ENCODE measurements around the gene SCN1B. TPM values are rescaled to one million over a fixed set of nuclear protein-coding genes. Genes with fewer than 3 reads are reported as not detected.

The SCN1B gene
- total RNA-seq, 1 donor from 2014 or later: 0.26 TPM

DNA sequence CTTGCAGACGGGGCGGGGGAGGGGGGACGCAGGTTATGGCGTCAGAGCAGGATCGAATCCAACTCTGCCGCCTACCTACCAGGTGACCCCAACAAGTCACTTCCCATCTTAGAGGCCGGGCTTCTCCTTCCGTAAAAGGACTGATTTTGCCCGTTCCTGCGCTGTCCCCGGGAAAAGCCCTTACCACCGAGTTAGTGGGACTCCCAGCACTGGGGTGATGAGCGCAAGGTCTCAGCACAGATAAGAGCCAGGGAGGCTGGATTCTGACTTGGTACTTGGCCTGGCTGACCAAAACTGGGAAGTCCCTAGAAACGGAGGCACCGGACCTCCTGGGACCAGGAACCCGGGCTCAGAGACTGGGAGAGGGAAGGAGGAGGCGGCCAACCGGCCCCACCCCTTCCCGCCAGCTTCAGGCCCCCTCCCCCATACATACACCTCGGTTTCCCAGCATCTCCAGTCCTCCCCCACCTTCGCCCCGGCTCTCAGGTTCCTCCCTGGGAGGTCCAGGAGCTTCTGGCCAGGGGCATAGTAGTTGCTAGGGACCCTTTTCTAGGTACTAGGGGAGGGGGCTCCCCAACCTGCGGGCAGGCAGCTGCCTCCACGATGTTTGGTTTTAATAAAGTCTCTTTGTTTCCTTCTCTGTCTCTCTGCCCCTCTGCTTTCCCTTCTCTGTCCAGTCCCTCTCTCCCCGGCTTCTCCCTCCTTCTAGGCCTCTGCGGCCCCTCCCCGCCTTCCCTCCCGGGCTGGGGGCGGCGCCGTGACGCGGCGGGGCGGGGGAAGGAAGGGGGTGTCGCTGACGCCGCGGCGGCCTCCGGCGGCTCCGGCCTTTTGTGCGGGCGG lies 30.6 kb upstream of the SCN1B start, which contains the start of gene GRAMD1A:
GRAMD1A (plus strand) TSS at position 826 of the 840 bp plus-strand sequence. CDS start 156 bp downstream, outside the sequence.
- no peak for FAIRE-seq

DNA sequence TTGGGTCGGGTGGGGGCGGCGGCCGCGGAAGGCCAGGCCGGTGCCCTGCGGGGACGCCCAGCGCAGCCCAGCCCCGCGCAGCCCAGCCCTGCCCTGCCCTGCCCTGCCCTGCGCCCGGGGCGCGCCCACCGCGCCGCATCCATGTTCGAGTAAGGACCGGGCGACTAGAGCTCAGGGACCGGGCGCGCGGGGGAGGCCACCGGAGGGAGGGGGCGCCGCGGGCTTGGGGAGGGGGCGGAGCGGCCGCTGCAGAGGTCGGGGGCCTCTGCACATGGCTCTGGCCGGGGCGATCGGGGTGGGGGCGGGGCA lies 30.0 kb upstream of the SCN1B start:
- Histone ChIP-seq H3K4me3 (ENCODE audit: low read depth, low read length) (peak overlapping the region; percentile 66), H3K27me3 (ENCODE audit: control insufficient read depth, insufficient read depth, low read length) (no peaks in the 10 kb centered on the region), H3K36me3 (ENCODE audit: control insufficient read depth, insufficient read depth, low read length) (no peaks in the 10 kb centered on the region)
- TF ChIP-seq, protein P1, sequence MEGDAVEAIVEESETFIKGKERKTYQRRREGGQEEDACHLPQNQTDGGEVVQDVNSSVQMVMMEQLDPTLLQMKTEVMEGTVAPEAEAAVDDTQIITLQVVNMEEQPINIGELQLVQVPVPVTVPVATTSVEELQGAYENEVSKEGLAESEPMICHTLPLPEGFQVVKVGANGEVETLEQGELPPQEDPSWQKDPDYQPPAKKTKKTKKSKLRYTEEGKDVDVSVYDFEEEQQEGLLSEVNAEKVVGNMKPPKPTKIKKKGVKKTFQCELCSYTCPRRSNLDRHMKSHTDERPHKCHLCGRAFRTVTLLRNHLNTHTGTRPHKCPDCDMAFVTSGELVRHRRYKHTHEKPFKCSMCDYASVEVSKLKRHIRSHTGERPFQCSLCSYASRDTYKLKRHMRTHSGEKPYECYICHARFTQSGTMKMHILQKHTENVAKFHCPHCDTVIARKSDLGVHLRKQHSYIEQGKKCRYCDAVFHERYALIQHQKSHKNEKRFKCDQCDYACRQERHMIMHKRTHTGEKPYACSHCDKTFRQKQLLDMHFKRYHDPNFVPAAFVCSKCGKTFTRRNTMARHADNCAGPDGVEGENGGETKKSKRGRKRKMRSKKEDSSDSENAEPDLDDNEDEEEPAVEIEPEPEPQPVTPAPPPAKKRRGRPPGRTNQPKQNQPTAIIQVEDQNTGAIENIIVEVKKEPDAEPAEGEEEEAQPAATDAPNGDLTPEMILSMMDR (IDR thresholded peaks at IDR 0.05; ENCODE audit: insufficient read depth, low read length, severe bottlenecking): no peak
- DNase-seq (ENCODE audit: low read depth): no peak
- no peak for FAIRE-seq

More for the DNA sequence above, 30.6 kb upstream of the SCN1B start, which contains the start of gene GRAMD1A:
- H3K36me3 ChIP-seq (ENCODE audit: control insufficient read depth, insufficient read depth, low read length): no peaks in the 10 kb centered on the region
- DNase-seq (ENCODE audit: low read depth): peak; percentile 58
- no peaks in the 10 kb centered on the region for H3K27me3 ChIP-seq (ENCODE audit: control insufficient read depth, insufficient read depth, low read length)
- TF ChIP-seq, protein P1 (IDR thresholded peaks at IDR 0.05; ENCODE audit: insufficient read depth, low read length, severe bottlenecking): no peak
- peak within 1 kb of the TSS; percentile 66 for H3K4me3 ChIP-seq (ENCODE audit: low read depth, low read length)

DNA sequence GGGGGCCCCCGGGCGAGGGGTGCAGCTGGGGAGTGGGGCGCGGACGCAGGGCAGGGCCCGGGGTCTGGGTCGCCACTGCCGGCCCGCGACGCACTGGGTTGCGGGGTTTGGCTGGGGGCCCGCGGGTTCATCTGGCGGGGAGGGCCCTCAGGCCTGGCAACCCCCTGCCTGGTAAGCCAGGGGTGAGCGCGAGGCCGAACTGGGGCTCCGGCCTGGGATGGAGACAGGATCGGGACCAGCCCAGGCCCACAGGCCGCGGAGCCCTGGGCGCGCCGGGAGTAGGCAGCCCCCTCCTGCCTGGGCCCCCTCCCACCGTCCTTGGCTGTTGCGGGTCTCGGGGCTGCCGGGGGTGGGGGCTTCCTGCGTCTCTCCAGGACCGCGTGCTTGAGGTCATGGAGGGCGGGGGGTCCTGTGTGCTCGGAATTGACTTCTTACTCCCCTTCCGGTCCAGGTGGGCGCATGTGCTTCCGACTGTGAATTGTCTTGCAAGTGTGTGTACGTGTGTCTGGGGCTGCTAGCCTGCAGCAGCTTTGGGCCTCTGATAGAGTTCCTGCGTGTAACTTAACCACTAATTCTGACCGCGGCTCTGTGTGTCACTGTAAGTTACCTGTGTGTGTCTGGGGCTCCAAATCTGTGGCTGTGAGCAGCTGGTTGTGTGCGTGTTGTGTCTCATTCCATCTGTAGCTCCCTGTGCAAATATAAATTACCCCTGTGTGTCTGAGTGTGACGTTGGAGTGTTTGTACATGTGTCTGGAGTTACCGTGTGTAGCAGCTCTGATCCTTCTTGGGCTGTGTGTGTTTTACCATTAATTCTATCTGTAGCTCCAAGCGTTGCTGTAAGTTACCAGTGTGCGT lies 29.4 kb upstream of the SCN1B start:
- Histone ChIP-seq H3K27me3 (ENCODE audit: control insufficient read depth, insufficient read depth, low read length) (no peaks in the 10 kb centered on the region), H3K36me3 (ENCODE audit: control insufficient read depth, insufficient read depth, low read length) (no peaks in the 10 kb centered on the region), H3K4me3 (ENCODE audit: low read depth, low read length) (peak overlapping the region; percentile 66)
- FAIRE-seq (no peak), DNase-seq (ENCODE audit: low read depth) (peak; percentile 40)
- TF ChIP-seq, protein P1 (IDR thresholded peaks at IDR 0.05; ENCODE audit: insufficient read depth, low read length, severe bottlenecking): no peak

DNA sequence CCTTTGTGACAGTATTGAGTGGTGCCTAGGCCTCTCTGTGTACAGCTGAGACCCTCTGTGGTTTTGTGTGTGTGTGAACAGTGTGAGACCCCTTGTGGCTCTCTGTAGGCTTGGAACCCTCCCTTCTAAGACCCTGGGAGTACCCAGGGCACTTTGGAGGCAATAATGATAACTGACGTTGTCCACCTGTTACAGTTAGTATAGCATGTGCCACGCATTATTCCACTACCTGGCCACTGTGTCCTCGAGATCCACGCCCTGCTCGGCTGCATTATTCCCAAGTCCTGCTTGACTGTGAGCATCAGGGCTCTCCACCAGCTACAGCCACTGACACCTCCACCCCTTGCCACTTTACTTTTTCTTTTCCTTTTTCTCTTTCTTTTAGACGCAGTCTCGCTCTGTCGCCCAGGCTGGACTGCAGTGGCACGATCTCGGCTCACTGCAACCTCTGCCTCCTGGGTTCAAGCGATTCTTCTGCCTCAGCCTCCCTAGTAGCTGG lies 28.2 kb upstream of the SCN1B start:
- no peaks in the 10 kb centered on the region for H3K36me3 ChIP-seq (ENCODE audit: control insufficient read depth, insufficient read depth, low read length)
- no peak overlapping the region for H3K4me3 ChIP-seq (ENCODE audit: low read depth, low read length)
- no peak for FAIRE-seq

DNA sequence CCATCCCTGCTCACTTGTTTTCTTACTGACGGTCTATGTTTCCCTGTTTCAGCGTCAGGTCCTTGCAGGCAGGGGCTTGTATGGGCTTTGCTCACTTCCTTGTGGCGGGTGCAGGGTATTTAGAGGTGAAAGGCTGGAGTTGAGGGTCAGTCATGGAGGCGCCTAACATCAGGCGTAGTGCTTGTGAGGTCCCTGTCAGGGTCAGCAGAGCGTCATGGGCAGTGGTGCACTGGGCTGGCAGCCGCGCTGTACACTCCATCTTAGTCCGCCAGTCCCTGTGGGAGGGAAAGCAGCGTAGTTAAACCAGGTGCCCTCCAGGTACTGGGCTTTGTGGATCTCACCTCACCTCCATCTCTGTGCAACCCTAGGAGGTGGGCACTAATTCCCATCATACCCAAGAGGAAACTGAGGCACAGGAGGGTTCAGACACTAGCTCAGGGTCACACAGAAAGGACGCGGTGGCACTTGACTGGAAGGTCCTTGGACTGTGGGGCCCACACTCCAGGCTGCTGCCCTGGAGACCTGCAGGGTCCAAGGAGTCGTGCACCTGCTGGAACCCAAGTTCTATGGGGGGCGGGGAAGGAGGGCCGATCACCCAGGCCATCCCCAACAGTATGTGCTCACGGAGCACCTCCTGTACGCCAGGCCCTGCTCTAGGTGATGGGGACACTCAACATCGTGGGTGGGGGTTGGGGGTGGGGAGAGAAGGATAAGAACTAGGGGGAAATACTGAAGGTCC lies 25.6 kb upstream of the SCN1B start:
- FAIRE-seq: no peak
- peaks cover 5% of the 10 kb centered on the region for H3K36me3 ChIP-seq (ENCODE audit: control insufficient read depth, insufficient read depth, low read length)
- peak; percentile 28 for DNase-seq (ENCODE audit: low read depth)
- TF ChIP-seq, protein P1 (IDR thresholded peaks at IDR 0.05; ENCODE audit: insufficient read depth, low read length, severe bottlenecking): no peak
- H3K4me3 ChIP-seq (ENCODE audit: low read depth, low read length): no peak overlapping the region
- H3K27me3 ChIP-seq (ENCODE audit: control insufficient read depth, insufficient read depth, low read length): no peaks in the 10 kb centered on the region

More for the DNA sequence above, 28.2 kb upstream of the SCN1B start:
- H3K27me3 ChIP-seq (ENCODE audit: control insufficient read depth, insufficient read depth, low read length): no peaks in the 10 kb centered on the region
- TF ChIP-seq, protein P1 (IDR thresholded peaks at IDR 0.05; ENCODE audit: insufficient read depth, low read length, severe bottlenecking): no peak
- DNase-seq (ENCODE audit: low read depth): no peak

Data from bronchial epithelial cell (primary cell).